GM23338 (cell line): ENCODE measurements around the gene HTN1. TPM values are rescaled to one million over a fixed set of nuclear protein-coding genes. Genes with fewer than 3 reads are reported as not detected.
"Not testable (repeated sequence)": the region's sequence is repeated elsewhere in the genome, so short reads cannot be mapped to it uniquely, and the experiment has no call there.

Source experiments
- ATAC-seq: fragments of 200-7000 bp; cut with Tn5 transposase; 3 replicates; pipeline ENCODE4 v1.9.1; 2020
- DNase-seq: peaks from one replicate; pipeline ENCODE4 v3.0.0-alpha.2; 2015; ENCODE audit warnings: low spot score
- H2AFZ ChIP-seq: fragments of 200-600 bp; sonication (generic); 2 replicates; pipeline ENCODE4 v1.8.0; 2016; ENCODE audit warnings: antibody characterized with exemption, mild to moderate bottlenecking, moderate library complexity
- H3F3A ChIP-seq: fragments of 200-600 bp; sonication (generic); replicated peaks from 2 replicates; pipeline ENCODE4 v1.8.0; 2017; ENCODE audit warnings: antibody characterized with exemption, mixed run types, low read depth
- H3K27ac ChIP-seq: fragments of 200-600 bp; sonication (generic); 2 replicates; pipeline ENCODE4 v1.6.1; 2016; ENCODE audit warnings: low read depth
- H3K27me3 ChIP-seq: fragments of 200-600 bp; sonication (generic); 2 replicates; pipeline ENCODE4 v1.8.0; 2016; ENCODE audit warnings: mild to moderate bottlenecking, mixed run types, moderate library complexity; ENCODE audit not compliant: insufficient read depth
- H3K36me3 ChIP-seq: fragments of 200-600 bp; sonication (generic); 2 replicates; pipeline ENCODE4 v1.8.0; 2016; ENCODE audit warnings: mild to moderate bottlenecking; ENCODE audit not compliant: insufficient read depth
- H3K4me1 ChIP-seq: fragments of 200-600 bp; sonication (generic); 2 replicates; pipeline ENCODE4 v1.8.0; 2016; ENCODE audit warnings: mild to moderate bottlenecking, moderate library complexity; ENCODE audit not compliant: insufficient read depth
- H3K4me2 ChIP-seq: fragments of 200-600 bp; sonication (generic); 2 replicates; pipeline ENCODE4 v1.7.1; 2017; ENCODE audit warnings: mixed run types
- H3K4me3 ChIP-seq: fragments of 200-600 bp; sonication (generic); 2 replicates; pipeline ENCODE4 v1.6.1; 2016; ENCODE audit warnings: mixed run types
- H3K79me2 ChIP-seq: fragments of 200-600 bp; sonication (generic); replicated peaks from 2 replicates; pipeline ENCODE4 v1.8.0; 2017; ENCODE audit warnings: mild to moderate bottlenecking; ENCODE audit not compliant: insufficient read depth
- H3K9me2 ChIP-seq: fragments of 200-600 bp; sonication (generic); 2 replicates; pipeline ENCODE4 v1.8.0; 2017; ENCODE audit not compliant: insufficient read depth
- H4K20me1 ChIP-seq: fragments of 200-600 bp; sonication (generic); replicated peaks from 2 replicates; pipeline ENCODE4 v1.8.0; 2017; ENCODE audit warnings: mild to moderate bottlenecking; ENCODE audit not compliant: insufficient read depth
- H3K27ac Mint-ChIP-seq: 2 replicates; pipeline ENCODE4 v1.8.0; 2020; ENCODE audit warnings: inconsistent platforms, mild to moderate bottlenecking, moderate library complexity, mixed read lengths
- H3K27me3 Mint-ChIP-seq: 3 replicates; pipeline ENCODE4 v1.8.0; 2022; ENCODE audit warnings: low read depth, mild to moderate bottlenecking, moderate library complexity, mixed read lengths, inconsistent platforms; ENCODE audit not compliant: insufficient read depth, poor library complexity
- H3K36me3 Mint-ChIP-seq: 3 replicates; pipeline ENCODE4 v1.8.0; 2021; ENCODE audit warnings: low read depth, mild to moderate bottlenecking, inconsistent platforms, moderate library complexity, mixed read lengths
- H3K4me1 Mint-ChIP-seq: 3 replicates; pipeline ENCODE4 v1.8.0; 2020; ENCODE audit warnings: mild to moderate bottlenecking, inconsistent platforms, mixed read lengths
- H3K4me3 Mint-ChIP-seq: 3 replicates; pipeline ENCODE4 v1.8.0; 2021; ENCODE audit warnings: moderate library complexity, mild to moderate bottlenecking, inconsistent platforms, mixed read lengths
- H3K9me3 Mint-ChIP-seq: 3 replicates; pipeline ENCODE4 v1.8.0; 2020; ENCODE audit warnings: moderate library complexity, mild to moderate bottlenecking, inconsistent platforms, mixed read lengths
- CREB1 ChIP-seq: fragments of 250-450 bp; sonication (Bioruptor Pico); IDR thresholded peaks from 2 replicates; pipeline ENCODE4 v1.5.0; 2020; ENCODE audit warnings: low read depth, mild to moderate bottlenecking, moderate library complexity
- EZH2 ChIP-seq: fragments of 200-600 bp; sonication (generic); IDR thresholded peaks from one replicate; pipeline ENCODE4 v1.8.0; 2017; ENCODE audit warnings: antibody characterized with exemption, mild to moderate bottlenecking, low read depth; ENCODE audit not compliant: unreplicated experiment
- JUNB ChIP-seq: IDR thresholded peaks from one replicate; pipeline ENCODE4 v1.6.1; 2016; ENCODE audit warnings: antibody characterized with exemption; ENCODE audit not compliant: unreplicated experiment
- NANOG ChIP-seq: IDR thresholded peaks from 2 replicates; pipeline ENCODE4 v1.6.1; 2016; ENCODE audit warnings: antibody characterized with exemption, borderline replicate concordance
- POLR2AphosphoS5 ChIP-seq: IDR thresholded peaks from 2 replicates; pipeline ENCODE4 v1.6.1; 2016; ENCODE audit warnings: antibody characterized with exemption, low read depth
- ZNF114 ChIP-seq: fragments of 250-450 bp; sonication (Bioruptor Pico); IDR thresholded peaks from 2 replicates; pipeline ENCODE4 v1.5.0; 2020; ENCODE audit warnings: mild to moderate bottlenecking, moderate library complexity
- ZNF331 ChIP-seq: fragments of 250-450 bp; sonication (Bioruptor Pico); IDR thresholded peaks from 2 replicates; pipeline ENCODE4 v1.5.0; 2020; ENCODE audit warnings: low read depth, mild to moderate bottlenecking, moderate library complexity
- long read RNA-seq: library from polyadenylated mRNA; unstranded; transcript quantifications from one replicate; pipeline ENCODE4 v2.0.0, GENCODE V29; 2020; ENCODE audit not compliant: unreplicated experiment
- polyA plus RNA-seq: library from polyadenylated mRNA; unstranded; fragments of >200 nt; fragmentation: Nextera tagmentation; extraction: Ambion mirVana; gene quantifications from 2 replicates; pipeline ENCODE4 v1.2.1, GENCODE V29; 2016
- total RNA-seq: library from RNA; depleted of rRNA; stranded (reverse); fragments of >200 nt; shearing (Covaris generic); gene quantifications from 2 replicates; pipeline ENCODE4 v1.2.3, GENCODE V29; 2014; rRNA removed
- TF ChIP-seq, protein P1 (sequence below), 2 experiments: fragments of 200-600 bp in 1 of 2; sonication (generic) in 1 of 2; conservative IDR thresholded peaks; 2 replicates each; pipeline versions ENCODE4 v1.5.1 to v1.6.1; 2016 to 2017; ENCODE audit warnings: antibody characterized with exemption in 2 of 2, low read depth in 2 of 2, mild to moderate bottlenecking in 2 of 2, moderate library complexity in 1 of 2
- TF ChIP-seq, protein P2 (sequence below): IDR thresholded peaks from one replicate; pipeline ENCODE4 v1.6.1; 2018; ENCODE audit warnings: antibody characterized with exemption; ENCODE audit not compliant: unreplicated experiment

HTN1 gene
- total RNA-seq (not detected in 2 replicates), polyA plus RNA-seq (not detected in 2 replicates)
- long read RNA-seq, result 0 reads

DNA sequence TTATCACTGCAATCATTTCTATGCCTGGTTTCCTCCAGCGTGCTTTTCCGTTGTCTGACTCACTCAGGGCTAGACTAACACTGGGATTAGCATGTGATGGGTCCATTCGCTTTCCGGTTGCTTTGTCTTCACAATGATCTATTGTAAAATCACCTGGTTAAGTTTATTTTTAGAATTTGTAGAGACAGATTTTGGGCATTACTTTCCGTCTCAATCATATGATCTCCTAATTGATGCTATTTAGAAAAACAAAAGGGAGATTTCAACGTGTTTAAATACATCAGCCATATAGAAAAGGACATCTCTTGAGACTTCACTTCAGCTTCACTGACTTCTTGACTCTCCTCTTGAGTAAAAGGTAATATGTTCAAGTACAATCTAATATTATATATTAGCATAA is at the start of gene HTN1:
TSS of gene HTN1 (plus strand) at position 301 of the 400 bp plus-strand sequence. CDS start 2,639 bp downstream, outside the sequence.
- H3K27ac Mint-ChIP-seq, H3K36me3 Mint-ChIP-seq, H3K9me2 ChIP-seq, H3K4me3 ChIP-seq, DNase-seq, H3K27ac ChIP-seq, H4K20me1 ChIP-seq, H3K79me2 ChIP-seq, H3K27me3 ChIP-seq, H3K9me3 Mint-ChIP-seq, H3K4me3 Mint-ChIP-seq, H3K4me1 Mint-ChIP-seq, ATAC-seq, H3F3A ChIP-seq, H3K4me1 ChIP-seq, H3K36me3 ChIP-seq, H2AFZ ChIP-seq, H3K4me2 ChIP-seq, H3K27me3 Mint-ChIP-seq: not testable (repeated sequence)

DNA sequence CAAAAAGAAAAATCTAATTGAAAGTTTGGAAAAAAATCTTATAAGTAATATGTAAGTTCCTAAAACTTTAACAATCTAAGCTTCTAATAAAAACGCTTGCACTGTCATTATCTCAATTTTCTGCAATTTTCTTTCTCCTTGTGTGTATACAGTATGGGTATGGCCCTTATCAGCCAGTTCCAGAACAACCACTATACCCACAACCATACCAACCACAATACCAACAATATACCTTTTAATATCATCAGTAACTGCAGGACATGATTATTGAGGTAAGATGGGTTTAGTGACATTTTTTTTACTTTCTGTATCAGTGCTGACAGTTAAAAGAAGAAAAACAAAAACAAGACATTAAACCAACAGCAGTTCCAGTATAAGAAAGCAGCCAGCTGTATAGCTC is 49.5 kb upstream of the HTN1 start:
- Histone ChIP-seq H3K36me3 (no peaks in the 10 kb centered on the region), H4K20me1 (no peaks in the 10 kb centered on the region), H2AFZ (no peak overlapping the region), H3K9me2 (no peaks in the 10 kb centered on the region), H3K79me2 (no peaks in the 10 kb centered on the region), H3K4me2 (no peak overlapping the region), H3K27ac (no peak overlapping the region), H3F3A (no peaks in the 10 kb centered on the region), H3K27me3 (no peaks in the 10 kb centered on the region), H3K4me1 (no peaks in the 10 kb centered on the region), H3K4me3 (no peak overlapping the region)
- Mint-ChIP-seq H3K36me3 (no peaks in the 10 kb centered on the region), H3K4me1 (peaks cover 3% of the 10 kb centered on the region; the same call in 2 of the 3 replicates), H3K9me3 (no peaks in the 10 kb centered on the region), H3K27ac (no peak overlapping the region), H3K4me3 (no peak overlapping the region), H3K27me3 (no peaks in the 10 kb centered on the region)
- ATAC-seq (no peak), DNase-seq (no peak)
- TF ChIP-seq POLR2AphosphoS5, result no peak
- TF ChIP-seq ZNF331 (CRISPR knock-in tag), result no peak
- TF ChIP-seq JUNB, result no peak
- TF ChIP-seq, protein P1, sequence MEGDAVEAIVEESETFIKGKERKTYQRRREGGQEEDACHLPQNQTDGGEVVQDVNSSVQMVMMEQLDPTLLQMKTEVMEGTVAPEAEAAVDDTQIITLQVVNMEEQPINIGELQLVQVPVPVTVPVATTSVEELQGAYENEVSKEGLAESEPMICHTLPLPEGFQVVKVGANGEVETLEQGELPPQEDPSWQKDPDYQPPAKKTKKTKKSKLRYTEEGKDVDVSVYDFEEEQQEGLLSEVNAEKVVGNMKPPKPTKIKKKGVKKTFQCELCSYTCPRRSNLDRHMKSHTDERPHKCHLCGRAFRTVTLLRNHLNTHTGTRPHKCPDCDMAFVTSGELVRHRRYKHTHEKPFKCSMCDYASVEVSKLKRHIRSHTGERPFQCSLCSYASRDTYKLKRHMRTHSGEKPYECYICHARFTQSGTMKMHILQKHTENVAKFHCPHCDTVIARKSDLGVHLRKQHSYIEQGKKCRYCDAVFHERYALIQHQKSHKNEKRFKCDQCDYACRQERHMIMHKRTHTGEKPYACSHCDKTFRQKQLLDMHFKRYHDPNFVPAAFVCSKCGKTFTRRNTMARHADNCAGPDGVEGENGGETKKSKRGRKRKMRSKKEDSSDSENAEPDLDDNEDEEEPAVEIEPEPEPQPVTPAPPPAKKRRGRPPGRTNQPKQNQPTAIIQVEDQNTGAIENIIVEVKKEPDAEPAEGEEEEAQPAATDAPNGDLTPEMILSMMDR (conservative IDR thresholded peaks at IDR 0.05; ENCODE audit: low read depth in 2 of 2), result no peak

DNA sequence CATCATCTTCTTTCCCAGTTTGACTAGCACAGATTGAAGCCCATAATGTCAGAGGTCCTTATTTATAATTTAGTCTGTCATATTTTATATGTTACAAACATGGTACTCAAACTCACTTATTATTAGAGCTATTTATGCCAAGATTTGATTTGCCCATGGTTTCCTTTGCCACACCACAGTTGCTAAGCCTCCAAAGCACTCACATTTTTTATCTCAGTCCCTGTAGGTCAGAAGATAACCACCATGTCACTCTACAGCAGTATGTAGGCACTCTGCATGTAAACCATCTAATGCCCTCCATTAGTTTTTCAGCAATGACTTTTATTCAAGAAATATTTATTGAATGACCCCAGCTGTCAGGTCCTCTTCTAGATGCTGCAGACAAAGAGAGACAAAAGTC is 47.7 kb upstream of the HTN1 start:
- H3K27ac Mint-ChIP-seq, result no peak overlapping the region
- DNase-seq, result no peak
- H3K36me3 ChIP-seq, result no peaks in the 10 kb centered on the region
- no peak overlapping the region for H2AFZ ChIP-seq
- no peaks in the 10 kb centered on the region for H3K27me3 Mint-ChIP-seq
- no peak overlapping the region for H3K4me2 ChIP-seq
- ATAC-seq, result no peak
- H3K27ac ChIP-seq, result no peak overlapping the region
- no peaks in the 10 kb centered on the region for H3K79me2 ChIP-seq
- H3F3A ChIP-seq, result no peaks in the 10 kb centered on the region
- H3K4me3 ChIP-seq, result no peak overlapping the region
- no peaks in the 10 kb centered on the region for H3K36me3 Mint-ChIP-seq
- H3K4me1 Mint-ChIP-seq, result peaks cover 3% of the 10 kb centered on the region; the same call in 2 of the 3 replicates
- no peak overlapping the region for H3K4me3 Mint-ChIP-seq
- H3K27me3 ChIP-seq, result no peaks in the 10 kb centered on the region
- no peaks in the 10 kb centered on the region for H3K4me1 ChIP-seq
- no peaks in the 10 kb centered on the region for H3K9me3 Mint-ChIP-seq
- H4K20me1 ChIP-seq, result no peaks in the 10 kb centered on the region
- no peaks in the 10 kb centered on the region for H3K9me2 ChIP-seq
- TF ChIP-seq, protein P2, sequence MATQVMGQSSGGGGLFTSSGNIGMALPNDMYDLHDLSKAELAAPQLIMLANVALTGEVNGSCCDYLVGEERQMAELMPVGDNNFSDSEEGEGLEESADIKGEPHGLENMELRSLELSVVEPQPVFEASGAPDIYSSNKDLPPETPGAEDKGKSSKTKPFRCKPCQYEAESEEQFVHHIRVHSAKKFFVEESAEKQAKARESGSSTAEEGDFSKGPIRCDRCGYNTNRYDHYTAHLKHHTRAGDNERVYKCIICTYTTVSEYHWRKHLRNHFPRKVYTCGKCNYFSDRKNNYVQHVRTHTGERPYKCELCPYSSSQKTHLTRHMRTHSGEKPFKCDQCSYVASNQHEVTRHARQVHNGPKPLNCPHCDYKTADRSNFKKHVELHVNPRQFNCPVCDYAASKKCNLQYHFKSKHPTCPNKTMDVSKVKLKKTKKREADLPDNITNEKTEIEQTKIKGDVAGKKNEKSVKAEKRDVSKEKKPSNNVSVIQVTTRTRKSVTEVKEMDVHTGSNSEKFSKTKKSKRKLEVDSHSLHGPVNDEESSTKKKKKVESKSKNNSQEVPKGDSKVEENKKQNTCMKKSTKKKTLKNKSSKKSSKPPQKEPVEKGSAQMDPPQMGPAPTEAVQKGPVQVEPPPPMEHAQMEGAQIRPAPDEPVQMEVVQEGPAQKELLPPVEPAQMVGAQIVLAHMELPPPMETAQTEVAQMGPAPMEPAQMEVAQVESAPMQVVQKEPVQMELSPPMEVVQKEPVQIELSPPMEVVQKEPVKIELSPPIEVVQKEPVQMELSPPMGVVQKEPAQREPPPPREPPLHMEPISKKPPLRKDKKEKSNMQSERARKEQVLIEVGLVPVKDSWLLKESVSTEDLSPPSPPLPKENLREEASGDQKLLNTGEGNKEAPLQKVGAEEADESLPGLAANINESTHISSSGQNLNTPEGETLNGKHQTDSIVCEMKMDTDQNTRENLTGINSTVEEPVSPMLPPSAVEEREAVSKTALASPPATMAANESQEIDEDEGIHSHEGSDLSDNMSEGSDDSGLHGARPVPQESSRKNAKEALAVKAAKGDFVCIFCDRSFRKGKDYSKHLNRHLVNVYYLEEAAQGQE, result no peak
- TF ChIP-seq JUNB, result no peak
- TF ChIP-seq, protein P1 (conservative IDR thresholded peaks at IDR 0.05; ENCODE audit: low read depth in 2 of 2), result no peak
- no peak for TF ChIP-seq ZNF114 (CRISPR knock-in tag)
- no peak for TF ChIP-seq POLR2AphosphoS5
- no peak for TF ChIP-seq EZH2
- TF ChIP-seq NANOG, result no peak
- no peak for TF ChIP-seq CREB1 (CRISPR knock-in tag)
